Muscle of leg (tissue), 11 donors: Measurements from ENCODE around the gene FHIP1A. TPM values are rescaled to one million over a fixed set of nuclear protein-coding genes. Genes with fewer than 3 reads are reported as not detected.
"Not testable (repeated sequence)": the region's sequence is repeated elsewhere in the genome, so short reads cannot be mapped to it uniquely, and the experiment has no call there.

Experiments used
- DNase-seq: peaks from one replicate; pipeline ENCODE4 v3.0.0; 2013
- H3K27ac ChIP-seq: one replicate; pipeline ENCODE4 v1.5.1; 2013; ENCODE audit warnings: mild to moderate bottlenecking, low read length, control low read depth
- H3K27me3 ChIP-seq: one replicate; pipeline ENCODE4 v1.6.1; 2013; ENCODE audit warnings: low read length; ENCODE audit not compliant: control insufficient read depth, insufficient read depth
- H3K36me3 ChIP-seq: one replicate; pipeline ENCODE4 v1.6.1; 2013; ENCODE audit warnings: low read length; ENCODE audit not compliant: control insufficient read depth, insufficient read depth
- H3K4me1 ChIP-seq: one replicate; pipeline ENCODE4 v1.6.1; 2013; ENCODE audit warnings: low read length; ENCODE audit not compliant: control insufficient read depth, insufficient read depth
- H3K4me3 ChIP-seq: one replicate; pipeline ENCODE4 v1.5.1; 2013; ENCODE audit warnings: low read length, control low read depth
- H3K9me3 ChIP-seq: replicated peaks from 2 replicates; pipeline ENCODE4 v1.6.1; 2013; ENCODE audit warnings: low read depth, low read length; ENCODE audit not compliant: control insufficient read depth
- WGBS: methylation state at CpG from one replicate; pipeline ENCODE4 v1.1.5; 2013; ENCODE audit warnings: missing lambda C conversion rate; ENCODE audit not compliant: insufficient coverage; 5-methylcytosine and 5-hydroxymethylcytosine counted together
- polyA plus RNA-seq, 8 donors: library from polyadenylated mRNA; unstranded; fragments of 120-200 nt; gene quantifications; one replicate each; pipeline versions ENCODE4 v1.2.1 to v1.2.3, GENCODE V29; 2013; ENCODE audit warnings: inconsistent platforms in 1 of 8, low replicate concordance in 1 of 8; ENCODE audit not compliant: insufficient read length in 8 of 8, insufficient read depth in 1 of 8
- total RNA-seq: library from RNA; stranded (reverse); fragments of 120-200 nt; gene quantifications from one replicate; pipeline ENCODE4 v1.2.4, GENCODE V29; 2013

The FHIP1A gene
- total and polyA plus RNA-seq, 9 donors: 2.9 to 11.0 (median 7.0) TPM

DNA sequence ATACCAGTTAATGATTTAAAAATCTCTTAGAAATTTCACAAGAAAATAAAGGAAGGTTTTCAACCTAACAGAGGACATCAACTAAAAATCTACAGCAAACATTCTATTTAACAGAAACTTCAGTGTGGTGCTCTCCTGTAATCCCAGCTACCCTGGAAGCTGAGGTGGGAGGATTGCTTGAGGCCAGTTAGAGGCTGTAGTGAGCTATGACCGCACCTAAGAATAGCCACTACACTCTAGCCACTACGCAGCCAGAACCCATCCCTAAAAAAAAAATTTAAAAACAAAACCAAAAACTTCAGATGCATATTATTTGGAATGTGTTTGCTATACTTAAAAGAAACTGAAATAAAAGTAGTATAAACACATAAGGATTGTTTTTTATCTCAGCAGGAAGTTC is 7.2 kb upstream of the FHIP1A start:
- no peak overlapping the region for H3K4me3 ChIP-seq
- no peaks in the 10 kb centered on the region for H3K4me1 ChIP-seq
- H3K36me3 ChIP-seq: no peaks in the 10 kb centered on the region
- no peaks in the 10 kb centered on the region for H3K27me3 ChIP-seq
- WGBS: no CpG with 5 or more reads among the region's 2 CpGs
- no peak for DNase-seq
- no peaks in the 10 kb centered on the region for H3K9me3 ChIP-seq
- H3K27ac ChIP-seq: no peak overlapping the region

DNA sequence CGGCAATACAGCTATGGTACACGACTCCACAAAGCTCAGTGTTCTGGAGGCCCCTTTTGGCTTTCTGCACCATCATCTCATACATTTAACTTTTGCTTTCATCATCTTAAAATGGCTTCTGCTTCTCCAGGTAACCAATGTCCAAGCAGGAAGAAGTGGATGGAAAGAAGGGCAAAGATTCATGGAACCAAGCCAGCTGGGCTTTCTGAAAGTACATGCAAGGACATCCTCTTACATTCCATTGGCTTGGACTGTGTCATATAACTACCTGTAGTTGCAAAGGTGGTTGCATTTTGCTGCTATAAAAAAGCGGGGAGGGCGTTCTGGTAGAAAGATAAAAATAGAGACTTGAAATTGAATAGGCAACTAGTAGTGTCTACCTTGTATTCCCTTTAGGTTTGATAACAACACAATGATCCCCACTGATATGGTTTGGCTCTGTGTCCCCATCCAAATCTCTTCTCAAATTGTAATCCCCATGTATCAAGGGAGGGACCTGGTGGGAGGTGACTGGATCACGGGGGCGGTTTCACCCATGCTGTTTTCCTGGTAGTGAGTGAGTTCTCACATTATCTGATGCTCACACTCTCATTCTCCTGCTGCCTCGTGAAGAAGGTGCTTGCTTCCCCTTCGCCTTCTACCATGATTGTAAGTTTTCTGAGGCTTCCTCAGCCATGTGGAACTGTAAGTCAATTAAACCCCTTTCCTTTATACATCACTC is 6.7 kb upstream of the FHIP1A start:
- no peak for DNase-seq
- H3K4me1 ChIP-seq: no peaks in the 10 kb centered on the region
- no peak overlapping the region for H3K27ac ChIP-seq
- no peaks in the 10 kb centered on the region for H3K36me3 ChIP-seq
- no peaks in the 10 kb centered on the region for H3K27me3 ChIP-seq
- H3K4me3 ChIP-seq: no peak overlapping the region
- no CpG with 5 or more reads among the region's 8 CpGs for WGBS
- H3K9me3 ChIP-seq: no peaks in the 10 kb centered on the region

DNA sequence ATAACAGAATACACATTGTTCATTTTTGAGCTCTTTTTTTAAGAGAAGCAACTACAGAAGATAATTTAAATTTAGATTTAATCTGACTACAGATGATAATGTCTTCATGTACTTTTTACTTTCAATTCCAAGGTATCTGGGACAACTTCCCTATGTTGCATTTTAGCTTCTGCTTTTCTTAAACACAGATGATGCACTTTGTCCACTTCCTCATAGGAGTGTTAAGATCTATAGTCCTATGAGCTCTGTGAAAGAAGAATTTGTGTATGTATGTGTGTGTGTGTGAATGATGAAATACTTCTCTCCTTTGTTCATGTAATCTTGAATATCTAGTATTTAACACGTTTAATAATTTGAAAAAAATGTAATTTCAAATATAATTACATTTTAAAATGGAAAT is 5.3 kb upstream of the FHIP1A start:
- peak; percentile 43 for DNase-seq
- Histone ChIP-seq H3K27ac (no peak overlapping the region), H3K36me3 (no peaks in the 10 kb centered on the region), H3K9me3 (no peaks in the 10 kb centered on the region), H3K27me3 (peaks cover 10% of the 10 kb centered on the region), H3K4me1 (peaks cover 10% of the 10 kb centered on the region), H3K4me3 (no peak overlapping the region)
- no CpG with 5 or more reads among the region's 1 CpG for WGBS

DNA sequence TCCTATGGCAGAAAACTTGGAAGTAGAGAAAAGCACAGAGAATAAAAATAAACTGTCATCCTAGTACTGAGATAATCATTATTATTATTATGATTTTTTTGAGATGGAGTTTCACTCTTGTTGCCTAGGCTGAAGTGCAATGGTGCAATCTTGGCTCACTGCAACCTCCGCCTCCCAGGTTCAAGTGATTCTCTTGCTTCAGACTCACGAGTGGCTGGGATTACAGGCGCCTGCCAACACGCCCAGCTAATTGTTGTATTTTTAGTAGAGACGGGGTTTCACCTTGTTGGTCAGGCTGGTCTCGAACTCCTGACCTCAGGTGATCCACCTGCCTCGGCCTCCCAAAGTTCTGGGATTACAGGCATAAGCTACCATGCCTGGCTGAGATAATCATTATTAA is 4.2 kb upstream of the FHIP1A start:
- H3K36me3 ChIP-seq, H3K9me3 ChIP-seq, H3K27ac ChIP-seq, H3K4me3 ChIP-seq, DNase-seq: not testable (repeated sequence)
- H3K4me1 ChIP-seq: peaks cover 15% of the 10 kb centered on the region
- peaks cover 20% of the 10 kb centered on the region for H3K27me3 ChIP-seq
- 76% methylated on average over 4 of the region's 7 CpGs for WGBS

DNA sequence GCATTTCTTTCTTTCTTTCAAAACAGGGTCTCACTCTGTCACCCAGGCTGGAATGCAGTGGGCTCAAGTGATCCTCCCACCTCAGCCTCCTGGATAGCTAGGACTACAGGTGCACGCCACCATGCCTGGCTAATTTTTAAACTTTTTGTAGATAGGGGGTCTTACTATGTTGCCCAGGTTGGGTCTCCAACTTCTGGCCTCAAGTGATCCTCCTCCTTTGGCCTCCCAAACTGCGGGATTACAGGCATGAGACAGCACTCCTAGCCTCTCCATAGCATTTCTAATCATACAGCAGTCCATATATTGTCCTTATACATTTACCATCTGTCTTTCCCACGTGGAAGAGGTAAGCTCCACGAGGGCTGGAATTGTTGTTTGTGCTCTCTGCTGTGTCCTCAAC is 2.0 kb upstream of the FHIP1A start:
- Histone ChIP-seq H3K27ac (no peak overlapping the region), H3K4me3 (no peak overlapping the region), H3K4me1 (peaks cover 15% of the 10 kb centered on the region), H3K27me3 (peaks cover 27% of the 10 kb centered on the region), H3K36me3 (no peaks in the 10 kb centered on the region), H3K9me3 (no peaks in the 10 kb centered on the region)
- no peak for DNase-seq
- 100% methylated on average over 1 of the region's 4 CpGs for WGBS

DNA sequence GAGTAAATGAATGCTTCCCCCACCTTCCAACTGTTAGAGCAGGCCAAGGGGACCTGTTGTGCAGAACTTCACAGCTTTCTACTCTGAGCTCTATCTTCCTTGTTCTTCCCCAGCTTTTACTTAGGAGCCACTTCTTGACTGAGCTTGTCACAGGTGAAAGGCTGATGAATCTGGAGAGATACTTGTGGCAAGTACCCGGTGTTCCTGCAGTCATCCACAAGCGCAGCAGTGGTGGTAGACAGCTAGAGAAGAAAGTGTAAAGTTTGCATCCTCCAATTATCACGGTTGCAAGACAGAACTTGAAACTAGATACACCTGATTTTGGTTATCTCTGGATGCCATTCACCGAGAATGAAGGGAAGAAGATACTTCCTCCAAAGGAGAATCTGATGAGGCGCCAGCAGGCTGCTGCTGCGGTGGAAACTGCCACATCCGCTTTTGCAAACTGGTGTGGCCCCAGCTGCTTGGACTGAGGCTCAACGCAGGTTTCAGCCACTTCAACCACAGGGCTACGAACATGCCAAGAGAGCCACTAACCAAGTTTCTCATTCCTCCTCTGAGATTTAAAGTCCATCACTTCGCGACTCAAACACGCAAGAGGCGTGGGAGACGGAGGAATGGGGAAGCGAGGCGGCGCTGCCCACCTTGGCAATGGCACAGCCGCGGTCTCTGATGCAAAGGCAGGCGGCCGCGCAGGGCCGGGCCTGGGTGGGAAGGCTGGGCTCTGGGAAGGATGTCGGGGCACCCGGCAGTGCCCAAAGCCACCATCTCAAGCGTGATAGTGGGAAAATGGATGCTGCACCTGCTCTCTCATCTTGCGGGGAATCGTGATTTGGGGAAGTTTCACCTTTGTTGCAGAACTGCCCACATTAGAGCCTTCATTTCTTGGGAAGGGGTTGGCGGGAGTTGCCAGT is 1.3 kb upstream of the FHIP1A start:
- Histone ChIP-seq H3K36me3 (no peaks in the 10 kb centered on the region), H3K4me1 (peaks cover 15% of the 10 kb centered on the region), H3K27me3 (peaks cover 27% of the 10 kb centered on the region), H3K4me3 (peak overlapping the region; percentile 50), H3K27ac (peak overlapping the region; percentile 18), H3K9me3 (no peaks in the 10 kb centered on the region)
- 24% methylated on average over 22 of the region's 29 CpGs for WGBS
- DNase-seq: peak; percentile 38

DNA sequence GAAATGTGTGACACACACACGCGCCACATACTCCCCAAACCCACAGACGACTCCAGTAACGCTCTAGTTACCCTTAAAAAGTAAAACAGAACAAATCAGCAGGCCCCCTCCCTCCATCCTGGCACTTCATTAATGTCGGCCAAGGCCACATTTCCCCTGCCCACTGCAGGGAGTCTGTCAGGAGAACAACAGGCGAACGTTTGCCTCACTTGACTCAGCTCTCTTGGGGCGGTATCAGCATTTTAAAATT is 671 bp upstream of the FHIP1A start:
- no peaks in the 10 kb centered on the region for H3K9me3 ChIP-seq
- peak overlapping the region; percentile 50 for H3K4me3 ChIP-seq
- peaks cover 27% of the 10 kb centered on the region for H3K27me3 ChIP-seq
- WGBS: 0% methylated on average over 4 of the region's 8 CpGs
- peaks cover 15% of the 10 kb centered on the region for H3K4me1 ChIP-seq
- DNase-seq: no peak
- no peaks in the 10 kb centered on the region for H3K36me3 ChIP-seq
- peak overlapping the region; percentile 18 for H3K27ac ChIP-seq

DNA sequence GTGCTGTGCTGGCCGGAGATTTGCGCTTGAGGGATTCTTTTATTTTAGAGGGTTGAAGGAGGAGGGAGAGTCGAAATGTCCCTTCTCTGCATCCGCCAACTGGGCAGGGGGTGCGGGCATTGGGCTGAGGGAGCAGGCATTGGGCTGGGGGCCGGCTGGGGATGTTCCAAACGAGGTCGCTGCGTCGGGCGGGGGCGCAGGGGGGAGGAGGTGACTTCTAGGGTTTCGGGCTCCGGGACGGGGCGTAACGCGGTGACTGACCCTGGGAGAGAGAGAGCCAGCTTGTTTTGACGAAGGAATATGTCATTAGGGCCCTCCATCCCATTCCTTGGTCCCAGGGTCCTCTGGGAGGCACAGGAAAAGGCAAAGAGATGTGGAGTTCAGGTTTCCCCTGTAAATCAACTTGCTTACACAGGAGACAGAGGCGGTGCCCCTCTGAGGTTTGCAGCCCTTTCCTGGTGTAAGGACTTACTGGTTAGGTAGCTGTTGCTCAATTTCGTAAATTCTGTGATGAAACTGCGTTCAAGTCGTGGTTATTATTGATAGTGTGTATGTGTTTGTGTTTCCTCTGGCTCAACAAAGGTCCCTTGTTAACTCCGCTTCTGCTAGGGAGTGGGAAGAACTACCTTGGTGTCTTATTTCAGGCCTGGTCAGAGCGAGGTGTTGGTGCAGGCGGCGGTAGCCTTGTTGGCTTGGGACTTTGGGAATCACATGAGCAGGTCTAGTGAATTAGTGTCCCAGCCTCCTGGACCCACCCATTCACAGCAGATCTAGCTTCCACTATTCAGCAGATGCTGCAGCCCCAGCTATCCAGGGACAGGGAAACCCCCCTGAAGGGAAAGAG is 716 bp downstream of the FHIP1A start:
- no peak for DNase-seq
- Histone ChIP-seq H3K4me3 (peak overlapping the region; percentile 51), H3K27ac (peak overlapping the region; percentile 62), H3K4me1 (peaks cover 15% of the 10 kb centered on the region), H3K9me3 (no peaks in the 10 kb centered on the region), H3K27me3 (peaks cover 27% of the 10 kb centered on the region), H3K36me3 (no peaks in the 10 kb centered on the region)
- 2% methylated on average over 19 of the region's 27 CpGs for WGBS

DNA sequence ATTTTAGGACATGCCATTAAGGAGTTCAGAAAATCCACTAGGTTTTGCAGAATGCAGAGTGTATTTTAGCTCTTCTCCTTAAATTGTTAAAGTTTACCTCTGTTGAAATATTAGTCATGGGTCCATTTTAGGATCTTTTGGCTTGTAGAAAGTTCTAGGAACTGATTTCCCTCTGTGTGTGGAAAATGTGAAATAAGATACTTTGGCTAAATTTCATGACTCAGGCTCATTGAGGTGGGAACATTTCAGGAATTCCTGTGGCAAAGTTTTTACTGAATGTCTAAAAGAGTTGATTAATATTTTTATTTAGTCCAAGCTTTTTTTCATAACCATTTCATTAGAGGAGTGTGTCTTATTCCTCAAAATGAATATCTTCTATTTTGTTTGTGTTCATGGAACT is 7.0 kb downstream of the FHIP1A start:
- Histone ChIP-seq H3K4me3 (no peak overlapping the region), H3K36me3 (no peaks in the 10 kb centered on the region), H3K27me3 (no peaks in the 10 kb centered on the region), H3K4me1 (no peaks in the 10 kb centered on the region), H3K27ac (no peak overlapping the region), H3K9me3 (no peaks in the 10 kb centered on the region)
- DNase-seq: no peak

DNA sequence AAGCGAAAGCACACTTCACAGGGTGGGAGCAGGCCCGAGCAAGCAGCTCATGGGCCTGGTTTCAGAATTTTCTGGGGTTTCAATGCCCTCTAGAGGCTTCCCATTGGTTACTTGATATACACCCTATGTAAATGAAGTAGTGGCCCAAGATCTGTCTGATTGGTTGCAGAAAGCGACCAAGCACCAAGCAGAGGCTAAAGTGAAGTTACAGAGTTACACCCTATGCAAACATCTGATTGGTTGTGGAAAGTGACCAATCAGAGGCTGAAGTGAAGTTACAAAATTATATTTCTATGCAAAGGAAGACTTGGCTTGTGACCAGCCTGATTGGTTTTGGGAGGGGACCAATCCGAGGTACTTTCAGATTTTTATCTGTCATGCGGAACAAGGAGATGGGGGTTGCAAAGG is 8.2 kb downstream of the FHIP1A start:
- DNase-seq: no peak
- Histone ChIP-seq H3K27me3 (no peaks in the 10 kb centered on the region), H3K27ac (no peak overlapping the region), H3K36me3 (no peaks in the 10 kb centered on the region), H3K4me1 (no peaks in the 10 kb centered on the region), H3K9me3 (no peaks in the 10 kb centered on the region), H3K4me3 (no peak overlapping the region)
- WGBS: 100% methylated on average over 2 of the region's 5 CpGs
